Glutamatergic neuron (in vitro differentiated cells): ENCODE measurements around the gene AQP2. TPM values are rescaled to one million over a fixed set of nuclear protein-coding genes. Genes with fewer than 3 reads are reported as not detected.

ENCODE experiments used
- DNase-seq: peaks from one replicate; pipeline ENCODE4 v3.0.0; 2022
- H3K27ac Mint-ChIP-seq: one replicate; pipeline ENCODE4 v1.8.0; 2020; ENCODE audit warnings: mild to moderate bottlenecking, mixed read lengths, inconsistent platforms; ENCODE audit not compliant: unreplicated experiment
- H3K27me3 Mint-ChIP-seq: one replicate; pipeline ENCODE4 v1.8.0; 2020; ENCODE audit warnings: mild to moderate bottlenecking, moderate library complexity, mixed read lengths, inconsistent platforms; ENCODE audit not compliant: unreplicated experiment
- H3K36me3 Mint-ChIP-seq: one replicate; pipeline ENCODE4 v1.8.0; 2020; ENCODE audit warnings: mild to moderate bottlenecking, mixed read lengths, inconsistent platforms; ENCODE audit not compliant: unreplicated experiment
- H3K4me1 Mint-ChIP-seq: one replicate; pipeline ENCODE4 v1.8.0; 2020; ENCODE audit warnings: mild to moderate bottlenecking, low read depth, mixed read lengths, inconsistent platforms; ENCODE audit not compliant: unreplicated experiment
- H3K4me3 Mint-ChIP-seq: one replicate; pipeline ENCODE4 v1.8.0; 2020; ENCODE audit warnings: mild to moderate bottlenecking, mixed read lengths, inconsistent platforms; ENCODE audit not compliant: unreplicated experiment
- H3K9me3 Mint-ChIP-seq: one replicate; pipeline ENCODE4 v1.8.0; 2020; ENCODE audit warnings: mild to moderate bottlenecking, moderate library complexity, mixed read lengths, inconsistent platforms; ENCODE audit not compliant: unreplicated experiment
- total RNA-seq: library from RNA; stranded (reverse); fragmentation: NEBNext Ultra II Directional; extraction: Animal tissue kit (Norgen Biotek cat#: 25700); gene quantifications from one replicate; pipeline ENCODE4 v1.2.1, GENCODE V29; 2021; ENCODE audit not compliant: unreplicated experiment
- TF ChIP-seq, protein P1 (sequence below): fragments of 200-600 bp; sonication (generic); IDR thresholded peaks from one replicate; pipeline ENCODE4 v1.5.0; 2021; ENCODE audit not compliant: partially characterized antibody, unreplicated experiment

The AQP2 gene
- total RNA-seq, 1 donor from 2014 or later, result not detected

DNA sequence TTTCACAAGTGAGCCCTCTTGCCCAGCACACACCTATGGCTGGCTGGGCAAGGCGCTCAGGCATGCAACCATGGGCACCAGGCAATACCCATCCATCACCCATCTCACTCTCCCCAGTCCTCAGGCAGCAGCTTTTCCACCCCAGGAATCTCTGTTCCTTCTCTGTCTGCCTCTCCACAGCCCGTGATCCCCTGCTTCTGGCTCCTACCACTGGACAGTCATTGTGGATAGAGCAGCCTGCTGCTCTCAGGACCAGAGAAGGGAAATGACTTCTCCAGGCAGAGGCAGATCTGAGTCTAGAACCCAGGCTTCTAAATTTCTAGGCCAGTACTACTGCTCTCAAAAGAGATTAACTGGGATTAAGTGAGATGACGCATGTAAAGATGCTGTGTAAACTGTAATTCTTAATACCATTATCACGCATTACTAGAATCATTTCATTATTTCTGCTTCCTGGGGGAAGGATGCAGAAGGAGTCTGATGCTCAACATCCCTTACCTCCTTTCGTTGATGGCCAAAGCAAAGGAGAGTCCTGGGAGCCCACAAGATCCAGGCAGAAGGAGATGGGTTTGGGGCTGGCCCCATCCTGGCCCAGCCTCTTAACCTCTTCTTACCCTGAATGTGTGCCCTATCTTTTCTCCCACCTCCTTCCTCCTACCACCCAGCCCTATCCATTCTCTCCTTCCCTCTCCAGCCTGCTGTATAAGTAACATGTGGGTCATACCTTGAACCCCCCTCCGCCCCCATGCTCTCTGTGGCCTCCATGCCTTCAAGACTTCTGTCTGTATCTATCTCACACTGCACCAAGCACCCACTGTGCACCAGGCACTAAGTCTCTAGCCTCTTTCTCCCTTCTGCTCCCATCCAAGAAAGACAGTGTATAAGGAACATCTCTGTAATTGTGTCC lies 6.4 kb downstream of the AQP2 start:
- no peak overlapping the region for H3K27ac Mint-ChIP-seq
- H3K36me3 Mint-ChIP-seq, result peaks cover 5% of the 10 kb centered on the region
- H3K27me3 Mint-ChIP-seq, result peaks cover 33% of the 10 kb centered on the region

DNA sequence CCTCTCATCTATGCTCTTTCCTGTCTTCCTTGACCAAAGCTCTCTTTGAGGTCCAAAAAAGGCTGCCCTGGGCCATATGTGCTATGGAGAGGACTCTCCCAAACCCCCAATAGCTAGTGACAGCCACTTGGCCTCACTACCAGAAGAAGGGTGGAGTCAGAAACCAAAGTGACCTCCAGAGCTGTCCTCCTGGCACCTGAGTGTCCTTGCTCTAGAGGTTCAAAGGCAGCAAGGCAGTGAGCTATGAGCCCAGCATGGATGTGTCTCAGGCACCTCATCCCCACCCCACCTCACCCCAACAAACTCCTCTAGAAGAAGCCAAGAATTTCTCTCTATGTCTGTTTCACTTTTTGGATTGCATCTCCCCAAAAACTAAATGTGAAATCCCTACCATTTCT lies 7.0 kb downstream of the AQP2 start:
- H3K27me3 Mint-ChIP-seq, result peaks cover 33% of the 10 kb centered on the region
- H3K4me3 Mint-ChIP-seq, result no peak overlapping the region
- no peaks in the 10 kb centered on the region for H3K4me1 Mint-ChIP-seq
- TF ChIP-seq, protein P1, sequence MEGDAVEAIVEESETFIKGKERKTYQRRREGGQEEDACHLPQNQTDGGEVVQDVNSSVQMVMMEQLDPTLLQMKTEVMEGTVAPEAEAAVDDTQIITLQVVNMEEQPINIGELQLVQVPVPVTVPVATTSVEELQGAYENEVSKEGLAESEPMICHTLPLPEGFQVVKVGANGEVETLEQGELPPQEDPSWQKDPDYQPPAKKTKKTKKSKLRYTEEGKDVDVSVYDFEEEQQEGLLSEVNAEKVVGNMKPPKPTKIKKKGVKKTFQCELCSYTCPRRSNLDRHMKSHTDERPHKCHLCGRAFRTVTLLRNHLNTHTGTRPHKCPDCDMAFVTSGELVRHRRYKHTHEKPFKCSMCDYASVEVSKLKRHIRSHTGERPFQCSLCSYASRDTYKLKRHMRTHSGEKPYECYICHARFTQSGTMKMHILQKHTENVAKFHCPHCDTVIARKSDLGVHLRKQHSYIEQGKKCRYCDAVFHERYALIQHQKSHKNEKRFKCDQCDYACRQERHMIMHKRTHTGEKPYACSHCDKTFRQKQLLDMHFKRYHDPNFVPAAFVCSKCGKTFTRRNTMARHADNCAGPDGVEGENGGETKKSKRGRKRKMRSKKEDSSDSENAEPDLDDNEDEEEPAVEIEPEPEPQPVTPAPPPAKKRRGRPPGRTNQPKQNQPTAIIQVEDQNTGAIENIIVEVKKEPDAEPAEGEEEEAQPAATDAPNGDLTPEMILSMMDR, result no peak
- no peak for DNase-seq
- peaks cover 5% of the 10 kb centered on the region for H3K36me3 Mint-ChIP-seq
- no peak overlapping the region for H3K27ac Mint-ChIP-seq
- H3K9me3 Mint-ChIP-seq, result peaks cover 5% of the 10 kb centered on the region

More for the DNA sequence above, 6.4 kb downstream of the AQP2 start:
- DNase-seq, result no peak
- Mint-ChIP-seq H3K4me3 (no peak overlapping the region), H3K9me3 (peaks cover 5% of the 10 kb centered on the region), H3K4me1 (no peaks in the 10 kb centered on the region)
- TF ChIP-seq, protein P1, result no peak

DNA sequence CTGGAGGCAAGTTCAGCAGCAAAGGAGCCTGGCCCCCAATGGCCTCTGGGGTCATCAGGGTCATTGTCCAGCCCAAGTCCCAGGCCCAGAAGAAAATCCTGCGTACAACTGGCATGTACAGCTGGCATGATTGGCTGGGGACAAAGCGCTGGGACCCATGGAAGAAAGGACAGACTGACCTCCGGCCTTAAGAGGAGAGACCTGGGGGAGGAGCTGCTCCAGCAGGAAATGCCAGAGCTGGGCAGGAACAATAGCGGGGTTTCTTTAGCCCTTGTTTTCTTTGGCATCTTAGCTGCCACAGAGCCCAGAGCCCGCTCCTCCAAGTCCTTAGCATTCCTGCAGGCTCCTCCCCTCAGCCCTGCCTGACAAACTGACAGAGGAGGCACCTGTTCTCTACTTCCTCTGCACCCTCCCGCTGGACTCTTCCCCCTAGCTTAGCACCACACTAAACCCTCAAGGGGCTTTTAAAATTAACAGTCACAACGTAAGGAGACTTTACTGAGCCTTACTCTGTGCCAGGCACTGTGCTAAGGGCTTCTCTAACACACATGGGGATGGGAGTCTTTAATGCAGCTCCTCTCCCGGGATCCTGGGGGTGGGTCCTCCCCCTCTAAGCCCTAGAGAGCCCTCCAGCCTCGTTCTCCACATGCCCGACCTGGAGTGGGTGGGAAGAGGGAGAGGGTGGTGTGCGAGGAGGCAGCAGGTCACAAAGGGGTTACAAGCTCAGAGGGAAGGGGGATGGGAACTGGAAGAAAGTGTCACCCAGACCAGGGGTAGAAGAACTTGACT lies 9.3 kb downstream of the AQP2 start:
- peaks cover 3% of the 10 kb centered on the region for H3K4me1 Mint-ChIP-seq
- H3K9me3 Mint-ChIP-seq, result peaks cover 8% of the 10 kb centered on the region
- peak overlapping the region; percentile 80 for H3K4me3 Mint-ChIP-seq
- H3K36me3 Mint-ChIP-seq, result peaks cover 10% of the 10 kb centered on the region
- H3K27ac Mint-ChIP-seq, result no peak overlapping the region
- DNase-seq, result no peak
- H3K27me3 Mint-ChIP-seq, result peaks cover 38% of the 10 kb centered on the region
- TF ChIP-seq, protein P1, result no peak

DNA sequence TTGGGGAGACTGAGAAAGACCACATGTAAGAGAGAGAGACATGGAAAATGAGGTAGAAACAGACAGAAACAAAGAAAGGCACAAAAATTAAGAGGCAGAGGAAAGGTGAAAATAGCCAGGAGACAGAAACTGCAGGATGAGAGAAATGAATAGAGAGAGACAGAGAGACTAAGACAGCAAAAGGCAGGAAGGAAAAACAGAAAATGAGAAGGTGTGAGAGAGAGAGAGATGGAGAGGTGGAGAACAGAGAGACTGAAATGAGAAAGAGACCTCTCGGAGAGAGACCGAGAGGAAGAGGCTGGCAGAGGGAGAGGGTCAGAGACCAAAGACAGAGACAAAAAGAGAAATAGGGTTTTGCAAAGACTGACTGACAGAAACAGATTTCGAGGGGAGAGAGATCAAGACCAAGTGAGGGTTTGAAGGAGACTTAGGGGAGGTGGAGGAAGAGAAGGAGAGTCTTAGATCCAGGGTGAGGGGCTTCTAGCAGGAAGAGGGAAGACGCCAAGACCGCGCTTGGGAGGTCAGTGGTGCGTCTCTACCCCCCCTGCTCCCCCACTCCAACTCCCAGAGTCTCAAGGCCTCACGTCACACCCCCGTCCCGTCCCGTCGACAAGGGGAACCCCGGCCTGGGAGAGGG lies 10.1 kb downstream of the AQP2 start:
- Mint-ChIP-seq H3K27me3 (peaks cover 38% of the 10 kb centered on the region), H3K4me1 (peaks cover 3% of the 10 kb centered on the region), H3K9me3 (peaks cover 8% of the 10 kb centered on the region), H3K36me3 (peaks cover 10% of the 10 kb centered on the region), H3K27ac (no peak overlapping the region), H3K4me3 (peak overlapping the region; percentile 80)
- DNase-seq, result no peak
- TF ChIP-seq, protein P1, result no peak
